Upper lobe of left lung (tissue), 4 donors: ENCODE results near the gene SPRED3.

Experiments used
- CTCF ChIP-seq, 6 experiments: fragments of 450-650 bp in 4 of 6; fragments of 200-600 bp in 2 of 6; sonication (generic) in 2 of 6; IDR thresholded peaks; one replicate each; pipeline ENCODE4 v1.5.1; 2016 to 2019; ENCODE audit warnings: antibody characterized with exemption in 6 of 6
- POLR2A ChIP-seq, 4 donors: fragments of 450-650 bp; IDR thresholded peaks; one replicate each; pipeline ENCODE4 v1.5.1; 2016 to 2017; ENCODE audit warnings: antibody characterized with exemption in 4 of 4, mild to moderate bottlenecking in 2 of 4

GRCh38 chr19:38437295-38437694 is 48.8 kb downstream of the SPRED3 start:
- TF ChIP-seq POLR2A (IDR thresholded peaks at IDR 0.05) (no peak), CTCF (IDR thresholded peaks at IDR 0.05) (no peak)
